ENCODE results near the gene WNK2.

WNK2 gene

DNA sequence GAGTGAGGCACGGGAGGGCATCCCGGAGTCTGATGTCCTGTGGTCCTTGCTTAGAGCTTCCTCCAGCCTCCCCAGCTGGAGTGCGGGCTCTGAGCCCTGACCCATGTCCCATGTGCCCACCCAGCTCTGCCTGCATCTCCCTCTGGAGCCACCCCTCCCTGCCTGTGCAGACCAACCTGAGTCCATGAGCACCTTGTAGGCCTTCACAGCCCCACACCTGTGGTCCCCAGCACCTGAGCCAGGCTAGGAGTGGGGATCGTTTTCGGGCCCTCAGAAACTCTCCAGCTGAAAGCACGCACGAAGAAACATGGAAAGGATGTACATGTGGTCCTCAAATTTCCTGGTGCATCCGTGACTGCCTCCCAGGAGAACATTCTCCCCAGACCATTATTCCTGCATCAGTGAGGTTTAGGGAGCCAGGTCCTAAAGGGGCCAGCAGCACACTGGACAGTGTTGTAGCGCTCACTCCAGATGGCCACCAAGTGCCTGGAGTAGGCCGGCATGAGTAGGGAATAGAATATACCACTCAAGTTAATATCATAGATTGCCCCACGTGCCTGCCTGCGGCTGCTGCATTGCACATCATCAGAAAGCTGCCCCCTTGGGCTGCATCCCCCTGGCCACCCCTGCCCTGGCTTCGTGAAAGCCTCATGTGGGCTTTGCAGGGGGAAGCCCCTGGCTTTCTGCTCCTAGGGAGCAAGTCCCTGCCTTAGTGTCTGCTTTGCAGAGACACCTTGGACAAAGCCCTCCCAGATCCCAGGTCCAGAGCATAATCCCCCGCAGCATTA is 80.6 kb downstream of the WNK2 start:
- H2AFZ ChIP-seq (ENCODE audit: low read depth, low read length), result no peak overlapping the region
- H3K36me3 ChIP-seq (replicated peaks; ENCODE audit: low read depth, low read length), result no peaks in the 10 kb centered on the region
- TF ChIP-seq EZH2phosphoT487 (IDR thresholded peaks at IDR 0.05; ENCODE audit: low read depth), result no peak
- TF ChIP-seq, protein P1, sequence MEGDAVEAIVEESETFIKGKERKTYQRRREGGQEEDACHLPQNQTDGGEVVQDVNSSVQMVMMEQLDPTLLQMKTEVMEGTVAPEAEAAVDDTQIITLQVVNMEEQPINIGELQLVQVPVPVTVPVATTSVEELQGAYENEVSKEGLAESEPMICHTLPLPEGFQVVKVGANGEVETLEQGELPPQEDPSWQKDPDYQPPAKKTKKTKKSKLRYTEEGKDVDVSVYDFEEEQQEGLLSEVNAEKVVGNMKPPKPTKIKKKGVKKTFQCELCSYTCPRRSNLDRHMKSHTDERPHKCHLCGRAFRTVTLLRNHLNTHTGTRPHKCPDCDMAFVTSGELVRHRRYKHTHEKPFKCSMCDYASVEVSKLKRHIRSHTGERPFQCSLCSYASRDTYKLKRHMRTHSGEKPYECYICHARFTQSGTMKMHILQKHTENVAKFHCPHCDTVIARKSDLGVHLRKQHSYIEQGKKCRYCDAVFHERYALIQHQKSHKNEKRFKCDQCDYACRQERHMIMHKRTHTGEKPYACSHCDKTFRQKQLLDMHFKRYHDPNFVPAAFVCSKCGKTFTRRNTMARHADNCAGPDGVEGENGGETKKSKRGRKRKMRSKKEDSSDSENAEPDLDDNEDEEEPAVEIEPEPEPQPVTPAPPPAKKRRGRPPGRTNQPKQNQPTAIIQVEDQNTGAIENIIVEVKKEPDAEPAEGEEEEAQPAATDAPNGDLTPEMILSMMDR (IDR thresholded peaks at IDR 0.05; ENCODE audit: low read depth, low read length), result no peak
- H3K4me3 ChIP-seq (ENCODE audit: low read length), result no peak overlapping the region
- H3K27ac ChIP-seq (ENCODE audit: low read length), result no peak overlapping the region
- peaks cover 21% of the 10 kb centered on the region for H3K4me1 ChIP-seq (ENCODE audit: low read length)
- peaks cover 19% of the 10 kb centered on the region; the same call in 1 of the 2 replicates for H3K27me3 ChIP-seq (ENCODE audit: low read depth, low read length)
- H3K9me3 ChIP-seq (ENCODE audit: insufficient read depth, low read length), result no peaks in the 10 kb centered on the region; the same call in 1 of the 2 replicates
- no peak overlapping the region for H3K9ac ChIP-seq (ENCODE audit: low read length)
- no peaks in the 10 kb centered on the region for H3K79me2 ChIP-seq (ENCODE audit: low read length)
- no peak overlapping the region for H3K4me2 ChIP-seq (ENCODE audit: low read length)
- no peaks in the 10 kb centered on the region for H4K20me1 ChIP-seq (ENCODE audit: insufficient read depth, low read length)

DNA sequence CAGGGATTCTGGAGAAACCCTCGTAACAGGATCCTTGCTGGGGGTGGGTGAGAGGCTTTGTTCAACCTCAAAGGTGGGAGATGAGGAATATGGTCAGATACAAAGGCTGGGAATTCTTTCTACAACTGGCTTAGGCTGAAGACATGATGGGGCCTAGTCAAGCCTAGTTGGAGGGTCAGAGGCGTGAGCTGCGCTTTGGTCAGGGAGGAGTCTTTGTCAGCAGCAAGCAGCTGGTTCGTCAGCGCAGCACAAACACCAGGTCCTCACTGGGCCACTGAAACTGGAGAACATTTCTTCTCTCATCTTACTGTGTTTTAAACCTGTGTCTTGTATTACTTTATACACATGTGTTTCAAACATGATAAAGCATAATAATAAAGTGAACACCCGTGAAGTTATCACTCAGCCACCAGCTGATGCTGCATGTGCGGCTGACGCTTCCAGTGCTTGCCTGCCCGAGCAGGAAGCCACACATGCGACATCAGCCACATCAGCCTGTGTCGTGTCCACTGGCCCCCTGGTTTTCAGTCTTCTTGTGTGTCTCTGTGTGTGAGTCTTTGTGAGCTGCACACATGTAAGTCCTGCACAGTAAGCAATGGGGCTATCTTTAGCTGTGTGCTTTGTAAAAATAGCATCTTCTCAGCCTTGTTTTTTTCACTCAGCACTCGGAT is 81.5 kb downstream of the WNK2 start:
- H3K4me3 ChIP-seq (ENCODE audit: low read length), result no peak overlapping the region

DNA sequence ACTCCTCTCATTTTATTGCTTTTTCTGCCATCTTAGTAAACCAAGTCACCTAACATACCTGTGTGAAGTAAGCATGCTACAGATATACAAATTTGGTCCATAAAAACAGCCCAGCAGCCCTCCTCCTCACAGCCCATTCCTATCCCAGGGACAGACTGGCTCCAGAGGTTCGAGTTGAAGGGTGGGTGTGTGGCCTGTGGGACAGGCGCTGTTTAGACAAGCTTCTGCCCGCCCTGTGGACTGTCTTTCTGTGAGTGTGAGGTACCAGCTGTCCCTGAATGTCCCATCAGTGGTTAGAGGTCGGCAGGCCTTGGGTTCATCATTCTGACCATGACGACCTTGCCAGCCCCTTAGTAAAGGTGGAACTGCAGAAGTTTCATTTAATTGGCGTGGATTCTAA is 82.0 kb downstream of the WNK2 start:
- H3K9ac ChIP-seq (ENCODE audit: low read length), result no peak overlapping the region
- H3K27me3 ChIP-seq (ENCODE audit: low read depth, low read length), result peaks cover 28% of the 10 kb centered on the region
- H3K4me1 ChIP-seq (ENCODE audit: low read length), result peaks cover 36% of the 10 kb centered on the region
- no peaks in the 10 kb centered on the region for H4K20me1 ChIP-seq (ENCODE audit: insufficient read depth, low read length)
- no peaks in the 10 kb centered on the region for H3K36me3 ChIP-seq (replicated peaks; ENCODE audit: low read depth, low read length)
- H3K27ac ChIP-seq (ENCODE audit: low read length), result no peak overlapping the region
- H2AFZ ChIP-seq (ENCODE audit: low read depth, low read length), result no peak overlapping the region
- no peak overlapping the region for H3K4me3 ChIP-seq (ENCODE audit: low read length)
- TF ChIP-seq, protein P1 (IDR thresholded peaks at IDR 0.05; ENCODE audit: low read depth, low read length), result no peak
- TF ChIP-seq EZH2phosphoT487 (IDR thresholded peaks at IDR 0.05; ENCODE audit: low read depth), result no peak
- no peaks in the 10 kb centered on the region for H3K79me2 ChIP-seq (ENCODE audit: low read length)
- H3K9me3 ChIP-seq (ENCODE audit: insufficient read depth, low read length), result no peaks in the 10 kb centered on the region; the same call in none of the 2 replicates
- no peak overlapping the region for H3K4me2 ChIP-seq (ENCODE audit: low read length)

More for the DNA sequence above, 81.5 kb downstream of the WNK2 start:
- Histone ChIP-seq H3K36me3 (replicated peaks; ENCODE audit: low read depth, low read length) (no peaks in the 10 kb centered on the region), H3K27ac (ENCODE audit: low read length) (no peak overlapping the region), H2AFZ (ENCODE audit: low read depth, low read length) (no peak overlapping the region), H4K20me1 (ENCODE audit: insufficient read depth, low read length) (no peaks in the 10 kb centered on the region), H3K9me3 (ENCODE audit: insufficient read depth, low read length) (no peaks in the 10 kb centered on the region; the same call in 1 of the 2 replicates), H3K4me1 (ENCODE audit: low read length) (peaks cover 30% of the 10 kb centered on the region), H3K27me3 (ENCODE audit: low read depth, low read length) (peaks cover 22% of the 10 kb centered on the region; the same call in 1 of the 2 replicates), H3K9ac (ENCODE audit: low read length) (no peak overlapping the region), H3K79me2 (ENCODE audit: low read length) (no peaks in the 10 kb centered on the region), H3K4me2 (ENCODE audit: low read length) (no peak overlapping the region)
- TF ChIP-seq, protein P1 (IDR thresholded peaks at IDR 0.05; ENCODE audit: low read depth, low read length), result no peak
- no peak for TF ChIP-seq EZH2phosphoT487 (IDR thresholded peaks at IDR 0.05; ENCODE audit: low read depth)

DNA sequence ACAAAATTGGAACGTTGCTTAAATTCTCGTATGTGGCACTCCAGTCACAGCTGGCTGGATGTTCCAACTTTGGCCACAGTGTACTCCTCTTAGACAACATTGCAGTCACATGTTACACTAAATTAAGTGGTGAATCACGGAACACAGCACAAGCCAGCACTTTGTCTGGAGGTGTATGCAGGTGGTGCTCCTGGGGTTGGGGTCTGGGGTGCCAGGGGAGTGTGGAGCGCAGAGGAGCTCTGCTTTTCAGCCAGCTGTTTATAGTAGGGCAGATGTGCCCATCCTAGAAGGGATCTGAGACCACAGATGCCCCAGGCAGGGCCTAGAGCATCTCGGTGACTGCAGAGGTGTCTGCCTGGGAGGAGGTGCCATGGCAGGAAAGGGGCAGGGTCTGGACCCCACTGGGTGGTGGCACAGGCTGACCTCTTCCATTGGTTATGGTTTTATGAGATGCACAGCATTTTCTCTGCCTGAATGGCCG is 82.6 kb downstream of the WNK2 start:
- Histone ChIP-seq H3K4me2 (ENCODE audit: low read length) (no peak overlapping the region), H3K4me3 (ENCODE audit: low read length) (no peak overlapping the region)

More for the DNA sequence above, 82.6 kb downstream of the WNK2 start:
- Histone ChIP-seq H2AFZ (ENCODE audit: low read depth, low read length) (no peak overlapping the region), H3K9ac (ENCODE audit: low read length) (no peak overlapping the region), H3K9me3 (ENCODE audit: insufficient read depth, low read length) (peaks cover 4% of the 10 kb centered on the region), H4K20me1 (ENCODE audit: insufficient read depth, low read length) (no peaks in the 10 kb centered on the region), H3K27ac (ENCODE audit: low read length) (no peak overlapping the region), H3K4me1 (ENCODE audit: low read length) (peaks cover 38% of the 10 kb centered on the region), H3K36me3 (replicated peaks; ENCODE audit: low read depth, low read length) (no peaks in the 10 kb centered on the region), H3K79me2 (ENCODE audit: low read length) (no peaks in the 10 kb centered on the region), H3K27me3 (ENCODE audit: low read depth, low read length) (peaks cover 34% of the 10 kb centered on the region)
- TF ChIP-seq EZH2phosphoT487 (IDR thresholded peaks at IDR 0.05; ENCODE audit: low read depth), result no peak
- TF ChIP-seq, protein P1 (IDR thresholded peaks at IDR 0.05; ENCODE audit: low read depth, low read length), result no peak

Measured in OCI-LY3 (cell line).